ENCODE measurements around the gene ENTPD6. TPM values are rescaled to one million over a fixed set of nuclear protein-coding genes. Genes with fewer than 3 reads are reported as not detected.

Gene ENTPD6
- total RNA-seq, 4 donors from 2014 or later, result 26.5 to 48.4 (median 40.2) TPM

GRCh38 chr20:25187635-25188034, 7.9 kb upstream of the ENTPD6 start:
- DNase-seq, result no peak
- TF ChIP-seq POLR2A (IDR thresholded peaks at IDR 0.05), result no peak
- TF ChIP-seq, protein P1, sequence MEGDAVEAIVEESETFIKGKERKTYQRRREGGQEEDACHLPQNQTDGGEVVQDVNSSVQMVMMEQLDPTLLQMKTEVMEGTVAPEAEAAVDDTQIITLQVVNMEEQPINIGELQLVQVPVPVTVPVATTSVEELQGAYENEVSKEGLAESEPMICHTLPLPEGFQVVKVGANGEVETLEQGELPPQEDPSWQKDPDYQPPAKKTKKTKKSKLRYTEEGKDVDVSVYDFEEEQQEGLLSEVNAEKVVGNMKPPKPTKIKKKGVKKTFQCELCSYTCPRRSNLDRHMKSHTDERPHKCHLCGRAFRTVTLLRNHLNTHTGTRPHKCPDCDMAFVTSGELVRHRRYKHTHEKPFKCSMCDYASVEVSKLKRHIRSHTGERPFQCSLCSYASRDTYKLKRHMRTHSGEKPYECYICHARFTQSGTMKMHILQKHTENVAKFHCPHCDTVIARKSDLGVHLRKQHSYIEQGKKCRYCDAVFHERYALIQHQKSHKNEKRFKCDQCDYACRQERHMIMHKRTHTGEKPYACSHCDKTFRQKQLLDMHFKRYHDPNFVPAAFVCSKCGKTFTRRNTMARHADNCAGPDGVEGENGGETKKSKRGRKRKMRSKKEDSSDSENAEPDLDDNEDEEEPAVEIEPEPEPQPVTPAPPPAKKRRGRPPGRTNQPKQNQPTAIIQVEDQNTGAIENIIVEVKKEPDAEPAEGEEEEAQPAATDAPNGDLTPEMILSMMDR (IDR thresholded peaks at IDR 0.05), result no peak
- WGBS, 2 donors, result 80 to 87% methylated on average over 7 of the region's 7 CpGs
- peaks cover 0 to 11% (median 10%) of the 10 kb centered on the region in 3 donors for H3K9me3 ChIP-seq
- H3K4me3 ChIP-seq, result no peak overlapping the region
- H3K27ac ChIP-seq, result no peak overlapping the region
- H3K36me3 ChIP-seq, result no peaks in the 10 kb centered on the region
- H3K4me1 ChIP-seq, result no peaks in the 10 kb centered on the region
- intact Hi-C loops (cut with DNase I), result no loop called here
- peaks cover 0 to 19% (median 0%) of the 10 kb centered on the region in 4 donors for H3K27me3 ChIP-seq

DNA sequence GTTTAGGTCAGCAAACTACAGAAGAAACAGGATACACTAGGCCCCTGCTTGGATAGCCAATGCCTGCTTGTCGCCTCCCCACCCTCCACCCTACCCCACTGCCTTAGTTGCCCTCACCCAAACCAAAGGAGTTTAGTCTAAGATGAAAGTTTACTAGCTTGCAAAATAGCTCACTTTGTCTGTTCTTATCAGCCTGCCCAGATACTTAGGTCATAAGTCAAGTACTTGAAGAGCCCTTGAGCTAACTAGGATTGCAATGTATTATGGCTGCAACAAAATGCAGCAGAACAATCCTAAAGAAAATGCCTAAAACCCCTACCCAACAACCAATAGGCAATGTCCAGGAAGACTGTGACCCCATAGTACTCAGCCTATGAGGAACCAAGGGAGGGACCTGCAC, 7.3 kb upstream of the ENTPD6 start:
- no peaks in the 10 kb centered on the region for H3K4me1 ChIP-seq
- no peak overlapping the region for H3K27ac ChIP-seq
- H3K9me3 ChIP-seq, result peaks cover 0 to 9% (median 4%) of the 10 kb centered on the region in 3 donors
- 86 to 90% methylated on average over 1 of the region's 1 CpG for WGBS, 2 donors
- peaks cover 0 to 19% (median 0%) of the 10 kb centered on the region in 4 donors for H3K27me3 ChIP-seq
- no peak for DNase-seq
- no peak overlapping the region for H3K4me3 ChIP-seq
- TF ChIP-seq, protein P1 (IDR thresholded peaks at IDR 0.05), result no peak
- TF ChIP-seq POLR2A (IDR thresholded peaks at IDR 0.05), result no peak
- intact Hi-C loops (cut with DNase I), result no loop called here
- no peaks in the 10 kb centered on the region for H3K36me3 ChIP-seq

- no peak overlapping the region for H3K4me3 ChIP-seq
- H3K36me3 ChIP-seq, result no peaks in the 10 kb centered on the region
- peaks cover 2 to 9% (median 6%) of the 10 kb centered on the region in 3 donors for H3K4me1 ChIP-seq
- TF ChIP-seq, protein P1 (IDR thresholded peaks at IDR 0.05), result no peak
- TF ChIP-seq POLR2A (IDR thresholded peaks at IDR 0.05), result no peak
- no peak for DNase-seq
- H3K27ac ChIP-seq, result no peak overlapping the region
- intact Hi-C loops (cut with DNase I), result no loop called here
- H3K9me3 ChIP-seq, result peaks cover 0 to 6% (median 0%) of the 10 kb centered on the region in 3 donors
- peaks cover 0 to 15% (median 0%) of the 10 kb centered on the region in 4 donors for H3K27me3 ChIP-seq
- 17 to 50% methylated on average over 1 of the region's 1 CpG for WGBS, 2 donors
Observed at GRCh38 chr20:25191051-25191450, 4.5 kb upstream of the ENTPD6 start.

GRCh38 chr20:25191689-25192088, 3.8 kb upstream of the ENTPD6 start:
- TF ChIP-seq POLR2A (IDR thresholded peaks at IDR 0.05), result no peak
- TF ChIP-seq, protein P1 (IDR thresholded peaks at IDR 0.05), result no peak
- DNase-seq, result no peak
- H3K9me3 ChIP-seq, result peaks cover 0 to 1% (median 0%) of the 10 kb centered on the region in 3 donors
- no peak overlapping the region for H3K4me3 ChIP-seq
- no peaks in the 10 kb centered on the region for H3K36me3 ChIP-seq
- H3K27me3 ChIP-seq, result peaks cover 0 to 8% (median 0%) of the 10 kb centered on the region in 4 donors
- intact Hi-C loops (cut with DNase I), result no loop called here
- 69% methylated on average over 1 of the region's 2 CpGs; no CpG with 5 or more reads in 1 of the 2 donors for WGBS, 2 donors
- H3K4me1 ChIP-seq, result peaks cover 7 to 15% (median 9%) of the 10 kb centered on the region in 3 donors
- H3K27ac ChIP-seq, result no peak overlapping the region

DNA sequence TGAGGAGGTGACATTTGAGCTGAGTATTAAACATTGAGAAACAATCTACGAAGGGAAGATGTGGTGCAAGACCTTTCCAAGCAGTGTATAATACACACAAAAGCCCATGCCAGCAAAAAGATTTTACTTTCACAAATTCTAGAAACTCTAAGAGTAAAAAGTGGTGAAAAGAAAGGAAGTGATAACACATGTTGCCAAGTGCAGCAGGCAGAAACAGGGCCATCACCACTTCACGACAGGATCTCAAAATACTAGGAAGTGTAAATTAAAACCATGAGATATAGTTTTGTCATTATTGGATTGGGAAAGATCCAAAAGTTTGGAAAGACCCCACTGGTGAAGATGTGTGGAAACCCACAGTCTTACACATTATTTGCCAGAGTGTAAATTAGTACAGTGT, 1.7 kb upstream of the ENTPD6 start:
- TF ChIP-seq, protein P1 (IDR thresholded peaks at IDR 0.05), result no peak
- TF ChIP-seq POLR2A (IDR thresholded peaks at IDR 0.05), result no peak
- H3K36me3 ChIP-seq, result no peaks in the 10 kb centered on the region
- 71 to 84% methylated on average over 2 of the region's 2 CpGs for WGBS, 2 donors
- H3K27ac ChIP-seq, result no peak overlapping the region
- H3K4me1 ChIP-seq, result peaks cover 13 to 36% (median 15%) of the 10 kb centered on the region in 3 donors
- no peaks in the 10 kb centered on the region for H3K27me3 ChIP-seq
- H3K4me3 ChIP-seq, result no peak overlapping the region
- DNase-seq, result no peak
- no peaks in the 10 kb centered on the region for H3K9me3 ChIP-seq
- intact Hi-C loops (cut with DNase I), result no loop called here

Measured in esophagus squamous epithelium (tissue), 5 donors.